Motor neuron (in vitro differentiated cells): ENCODE data around the gene ARMC3. TPM values are rescaled to one million over a fixed set of nuclear protein-coding genes. Genes with fewer than 3 reads are reported as not detected.

Source experiments
- ATAC-seq, 8 experiments: fragments of 200-7000 bp; cut with Tn5 transposase; replicated peaks in 6 of 8; 2 replicates each; pipeline ENCODE4 v1.8.0; 2021; ENCODE audit warnings: mild to moderate bottlenecking in 8 of 8, moderate library complexity in 8 of 8
- H3K27ac ChIP-seq, 2 donors: fragments of 250-450 bp; sonication (Bioruptor Pico); 2 replicates each; pipeline ENCODE4 v1.9.0; 2021; ENCODE audit warnings: antibody characterized with exemption in 2 of 2, mild to moderate bottlenecking in 2 of 2, moderate library complexity in 1 of 2
- H3K4me1 ChIP-seq, 2 donors: fragments of 250-450 bp; sonication (Bioruptor Pico); replicated peaks in 1 of 2; 2 replicates each; pipeline ENCODE4 v1.6.1; 2021; ENCODE audit warnings: antibody characterized with exemption in 2 of 2, mild to moderate bottlenecking in 2 of 2, moderate library complexity in 1 of 2
- H3K4me3 ChIP-seq, 5 donors: fragments of 250-450 bp; sonication (Bioruptor Pico); 2 replicates each; pipeline ENCODE4 v1.9.0; 2021; ENCODE audit warnings: antibody characterized with exemption in 5 of 5, mild to moderate bottlenecking in 5 of 5, moderate library complexity in 4 of 5
- WGBS, 10 experiments: fragments of 450-650 bp; shearing (Covaris generic); methylation state at CpG; one replicate each; pipeline ENCODE4 v1.0.0; 2022; 5-methylcytosine and 5-hydroxymethylcytosine counted together
- in situ Hi-C, 9 experiments: fragments of 400-800 bp; cut with MboI; loops; one replicate each; pipeline ENCODE4 v1.15.0; 2021; ENCODE audit warnings: low sequenced_read_pairs in 9 of 9, low pct_unique_long_range_greater_than_20kb in 2 of 9; ENCODE audit not compliant: unreplicated experiment in 9 of 9
- total RNA-seq, 8 experiments: library from RNA; unstranded; fragments of 300-600 nt; gene quantifications; 2 replicates each; pipeline versions ENCODE4 v1.2.3 to v1.2.4, GENCODE V29; 2022

The ARMC3 gene
- total RNA-seq, 8 experiments from 2014 or later, result 0.21 to 43.8 (median 0.92) TPM

GRCh38 chr10:22984066-22984465 is 56.2 kb downstream of the ARMC3 start:
- in situ Hi-C loops, result loop anchor here in 5 of 9 experiments (10.0 to 25.0 kb wide), 4 partner anchors 397 to 1497 kb away; partner anchors contain the start of gene DNAJC1 (in 1 of the 5)
- Histone ChIP-seq H3K4me3 (no peak overlapping the region), H3K4me1 (peaks cover 4 to 10% of the 10 kb centered on the region in 2 donors), H3K27ac (no peak overlapping the region)
- no peak for ATAC-seq
- 39 to 100% (median 78%) methylated on average over 1 to 5 of the region's 5 CpGs for WGBS, 10 experiments

GRCh38 chr10:22986771-22987542 is 59.1 kb downstream of the ARMC3 start:
- ATAC-seq, result peak in 4 of 8 experiments; percentile 26 to 66 (median 38)
- in situ Hi-C loops, result loop anchor here in 5 of 9 experiments (10.0 to 25.0 kb wide), 4 partner anchors 400 to 1500 kb away; partner anchors contain the start of gene DNAJC1 (in 1 of the 5)
- WGBS, 10 experiments, result 22 to 85% (median 55%) methylated on average over 2 of the region's 2 CpGs; no CpG with 5 or more reads in 1 of the 10 experiments
- no peak overlapping the region for H3K27ac ChIP-seq
- H3K4me3 ChIP-seq, result no peak overlapping the region
- peaks cover 4 to 12% of the 10 kb centered on the region in 2 donors for H3K4me1 ChIP-seq

GRCh38 chr10:22988581-22989360 is 60.9 kb downstream of the ARMC3 start:
- in situ Hi-C loops, result loop anchor here in 5 of 9 experiments (10.0 to 25.0 kb wide), 4 partner anchors 401 to 1501 kb away; partner anchors contain the start of gene DNAJC1 (in 1 of the 5)
- H3K4me1 ChIP-seq, result peaks cover 4 to 12% of the 10 kb centered on the region in 2 donors
- ATAC-seq, result peak; percentile 39 to 71 (median 53)
- no peak overlapping the region for H3K27ac ChIP-seq
- WGBS, 10 experiments, result 0 to 18% (median 6%) methylated on average over 2 to 12 of the region's 12 CpGs
- no peak overlapping the region for H3K4me3 ChIP-seq

GRCh38 chr10:22990443-22990842 is 62.6 kb downstream of the ARMC3 start:
- WGBS, 10 experiments, result 60 to 100% (median 83%) methylated on average over 1 to 4 of the region's 4 CpGs; no CpG with 5 or more reads in 1 of the 10 experiments
- no peak for ATAC-seq
- H3K4me3 ChIP-seq, result no peak overlapping the region
- H3K27ac ChIP-seq, result no peak overlapping the region
- peaks cover 4 to 12% of the 10 kb centered on the region in 2 donors for H3K4me1 ChIP-seq
- in situ Hi-C loops, result loop anchor here in 4 of 9 experiments (25.0 kb wide), 3 partner anchors 403 to 1503 kb away; no protein-coding TSS in a partner anchor

GRCh38 chr10:22992075-22992474 is 64.2 kb downstream of the ARMC3 start:
- Histone ChIP-seq H3K4me1 (peaks cover 4 to 11% of the 10 kb centered on the region in 2 donors), H3K4me3 (no peak overlapping the region), H3K27ac (no peak overlapping the region)
- in situ Hi-C loops, result loop anchor here in 4 of 9 experiments (25.0 kb wide), 3 partner anchors 405 to 1505 kb away; no protein-coding TSS in a partner anchor
- WGBS, 10 experiments, result 0 to 100% (median 52%) methylated on average over 1 to 5 of the region's 5 CpGs
- no peak for ATAC-seq

- Histone ChIP-seq H3K4me1 (peaks cover 4 to 5% of the 10 kb centered on the region in 2 donors), H3K4me3 (no peak overlapping the region), H3K27ac (no peak overlapping the region)
- in situ Hi-C loops, result loop anchor here in 4 of 9 experiments (25.0 kb wide), 3 partner anchors 405 to 1505 kb away; no protein-coding TSS in a partner anchor
- 37 to 100% (median 80%) methylated on average over 2 to 8 of the region's 8 CpGs; no CpG with 5 or more reads in 2 of the 10 experiments for WGBS, 10 experiments
- ATAC-seq, result no peak
These were observed 64.8 kb downstream of the ARMC3 start for GRCh38 chr10:22992621-22993020.

- in situ Hi-C loops, result loop anchor here in 4 of 9 experiments (25.0 kb wide), 3 partner anchors 406 to 1506 kb away; no protein-coding TSS in a partner anchor
- Histone ChIP-seq H3K4me1 (peaks cover 4 to 9% of the 10 kb centered on the region in 2 donors), H3K27ac (no peak overlapping the region), H3K4me3 (no peak overlapping the region)
- ATAC-seq, result no peak
- 11 to 100% (median 81%) methylated on average over 1 to 5 of the region's 5 CpGs for WGBS, 10 experiments
These were observed 65.5 kb downstream of the ARMC3 start for GRCh38 chr10:22993314-22993713.

GRCh38 chr10:22997096-22997495 is 69.2 kb downstream of the ARMC3 start:
- in situ Hi-C loops, result loop anchor here in 4 of 9 experiments (25.0 kb wide), 3 partner anchors 410 to 1510 kb away; no protein-coding TSS in a partner anchor
- Histone ChIP-seq H3K4me1 (peaks cover 0 to 6% of the 10 kb centered on the region in 2 donors), H3K4me3 (no peak overlapping the region), H3K27ac (no peak overlapping the region)
- 0 to 67% (median 28%) methylated on average over 2 of the region's 2 CpGs; no CpG with 5 or more reads in 3 of the 10 experiments for WGBS, 10 experiments
- peak in 7 of 8 experiments; percentile 32 to 91 (median 69) for ATAC-seq

- H3K4me1 ChIP-seq, result peaks cover 0 to 6% of the 10 kb centered on the region in 2 donors
- no peak overlapping the region for H3K4me3 ChIP-seq
- no peak overlapping the region for H3K27ac ChIP-seq
- peak in 2 of 8 experiments; percentile 45 to 62 for ATAC-seq
- WGBS, 10 experiments, result 60 to 100% (median 88%) methylated on average over 1 to 12 of the region's 12 CpGs
- in situ Hi-C loops, result loop anchor here in 4 of 9 experiments (25.0 kb wide), 3 partner anchors 411 to 1511 kb away; no protein-coding TSS in a partner anchor
These were observed 70.2 kb downstream of the ARMC3 start for GRCh38 chr10:22998091-22998490.

- in situ Hi-C loops, result loop anchor here in 4 of 9 experiments (25.0 kb wide), 3 partner anchors 413 to 1513 kb away; no protein-coding TSS in a partner anchor
- Histone ChIP-seq H3K4me3 (no peak overlapping the region), H3K4me1 (peaks cover 0 to 6% of the 10 kb centered on the region in 2 donors), H3K27ac (no peak overlapping the region)
- ATAC-seq, result no peak
- WGBS, 10 experiments, result 0 to 83% (median 53%) methylated on average over 1 of the region's 2 CpGs; no CpG with 5 or more reads in 6 of the 10 experiments
These were observed 72.1 kb downstream of the ARMC3 start for GRCh38 chr10:22999942-23000341.

- peaks cover 0 to 6% of the 10 kb centered on the region in 2 donors for H3K4me1 ChIP-seq
- 8 to 100% (median 87%) methylated on average over 1 to 14 of the region's 14 CpGs for WGBS, 10 experiments
- H3K4me3 ChIP-seq, result no peak overlapping the region
- in situ Hi-C loops, result no loop called here
- ATAC-seq, result peak in 1 of 8 experiments; percentile 80
- no peak overlapping the region for H3K27ac ChIP-seq
These were observed 74.2 kb downstream of the ARMC3 start for GRCh38 chr10:23001901-23002516.

- no peak for ATAC-seq
- in situ Hi-C loops, result no loop called here
- no peak overlapping the region for H3K27ac ChIP-seq
- 71 to 97% (median 88%) methylated on average over 6 to 12 of the region's 12 CpGs for WGBS, 10 experiments
- no peaks in the 10 kb centered on the region for H3K4me1 ChIP-seq
- no peak overlapping the region for H3K4me3 ChIP-seq
These were observed 77.3 kb downstream of the ARMC3 start for GRCh38 chr10:23005150-23005549.
